ENCODE measurements around the gene PHLDA1. TPM values are rescaled to one million over a fixed set of nuclear protein-coding genes. Genes with fewer than 3 reads are reported as not detected.

PHLDA1 gene
- total and polyA plus RNA-seq, 2 of the 13 experiments (the other 11 are each of a cell fraction or from before 2014, with no cell fraction given), result 33.8 to 41.0 TPM

DNA sequence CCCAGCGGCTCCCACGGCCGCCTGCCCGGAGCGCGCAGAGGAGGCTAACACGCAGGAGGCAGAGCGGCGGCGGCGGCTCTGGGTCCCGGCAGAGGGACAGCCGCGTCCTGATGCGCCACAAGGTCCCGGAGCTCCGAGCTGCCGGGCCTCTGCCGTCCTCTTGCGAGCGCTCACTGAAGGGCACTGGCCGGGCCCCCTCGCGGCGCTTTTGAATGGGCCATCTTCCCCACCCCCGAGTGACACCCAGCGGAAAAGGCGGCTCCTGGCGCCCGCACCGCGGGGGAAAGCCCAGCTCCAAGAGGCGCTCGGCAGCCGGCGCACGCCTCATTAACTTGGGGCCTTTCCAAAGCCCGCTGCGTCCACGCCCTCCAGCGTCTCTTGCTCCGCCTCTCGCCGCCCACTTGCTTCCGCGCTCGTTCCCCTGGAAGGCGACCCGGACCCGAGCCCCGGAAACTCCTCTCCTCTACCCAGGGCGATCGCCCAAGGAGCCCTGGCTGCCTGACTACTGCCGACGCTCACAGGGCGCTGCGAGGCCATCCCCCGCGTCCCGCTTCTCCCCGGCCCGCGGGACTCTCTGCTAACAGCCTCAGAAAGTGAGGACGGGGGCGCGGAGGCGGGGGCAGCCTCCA, at the start of gene PHLDA1 (continued):
- TF ChIP-seq, protein P1, sequence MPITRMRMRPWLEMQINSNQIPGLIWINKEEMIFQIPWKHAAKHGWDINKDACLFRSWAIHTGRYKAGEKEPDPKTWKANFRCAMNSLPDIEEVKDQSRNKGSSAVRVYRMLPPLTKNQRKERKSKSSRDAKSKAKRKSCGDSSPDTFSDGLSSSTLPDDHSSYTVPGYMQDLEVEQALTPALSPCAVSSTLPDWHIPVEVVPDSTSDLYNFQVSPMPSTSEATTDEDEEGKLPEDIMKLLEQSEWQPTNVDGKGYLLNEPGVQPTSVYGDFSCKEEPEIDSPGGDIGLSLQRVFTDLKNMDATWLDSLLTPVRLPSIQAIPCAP (CRISPR knock-in tag; IDR thresholded peaks at IDR 0.05; ENCODE audit: low read depth), result 0 out of 2 replicates have a peak, but pooled peaks have one; percentile 23
- TF ChIP-seq NCOR1 (IDR thresholded peaks at IDR 0.05; ENCODE audit: borderline replicate concordance, low read length) (peak; percentile 46; the same call in 1 of the 2 replicates), RAD51 (IDR thresholded peaks at IDR 0.05; ENCODE audit: borderline replicate concordance) (no peak), ZBTB44 (CRISPR knock-in tag; IDR thresholded peaks at IDR 0.05) (0 out of 2 replicates have a peak, but pooled peaks have one; percentile 44), ZKSCAN1 (IDR thresholded peaks at IDR 0.05; ENCODE audit: low read length) (no peak), MAZ (IDR thresholded peaks at IDR 0.05; ENCODE audit: borderline replicate concordance, low read depth, low read length) (peak; percentile 84), MAZ (CRISPR knock-in tag; IDR thresholded peaks at IDR 0.05; ENCODE audit: low read depth) (peak; percentile 83), ZNF468 (CRISPR knock-in tag; IDR thresholded peaks at IDR 0.05) (peak; percentile 47; the same call in 1 of the 2 replicates), ELF4 (CRISPR knock-in tag; IDR thresholded peaks at IDR 0.05; ENCODE audit: borderline replicate concordance) (no peak), NFATC3 (CRISPR knock-in tag; IDR thresholded peaks at IDR 0.05) (0 out of 2 replicates have a peak, but pooled peaks have one; percentile 55), ZNF670 (CRISPR knock-in tag; IDR thresholded peaks at IDR 0.05; ENCODE audit: borderline replicate concordance) (no peak; the same call in 1 of the 2 replicates), ETV5 (CRISPR knock-in tag; IDR thresholded peaks at IDR 0.05; ENCODE audit: borderline replicate concordance) (peak; percentile 84), SAP130 (CRISPR knock-in tag; IDR thresholded peaks at IDR 0.05; ENCODE audit: low read depth) (peak; percentile 83), RNF219 (CRISPR knock-in tag; IDR thresholded peaks at IDR 0.05) (peak; percentile 84; the same call in 1 of the 2 replicates), IKZF5 (CRISPR knock-in tag; IDR thresholded peaks at IDR 0.05) (peak; percentile 79), ZFX (CRISPR knock-in tag; IDR thresholded peaks at IDR 0.05; ENCODE audit: low read depth) (peak; percentile 31), HCFC1 (IDR thresholded peaks at IDR 0.05; ENCODE audit: low read depth, low read length) (no peak)
- TF ChIP-seq, protein P2, sequence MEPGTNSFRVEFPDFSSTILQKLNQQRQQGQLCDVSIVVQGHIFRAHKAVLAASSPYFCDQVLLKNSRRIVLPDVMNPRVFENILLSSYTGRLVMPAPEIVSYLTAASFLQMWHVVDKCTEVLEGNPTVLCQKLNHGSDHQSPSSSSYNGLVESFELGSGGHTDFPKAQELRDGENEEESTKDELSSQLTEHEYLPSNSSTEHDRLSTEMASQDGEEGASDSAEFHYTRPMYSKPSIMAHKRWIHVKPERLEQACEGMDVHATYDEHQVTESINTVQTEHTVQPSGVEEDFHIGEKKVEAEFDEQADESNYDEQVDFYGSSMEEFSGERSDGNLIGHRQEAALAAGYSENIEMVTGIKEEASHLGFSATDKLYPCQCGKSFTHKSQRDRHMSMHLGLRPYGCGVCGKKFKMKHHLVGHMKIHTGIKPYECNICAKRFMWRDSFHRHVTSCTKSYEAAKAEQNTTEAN (CRISPR knock-in tag; conservative IDR thresholded peaks at IDR 0.05), result peak; percentile 86
- TF ChIP-seq, protein P3, sequence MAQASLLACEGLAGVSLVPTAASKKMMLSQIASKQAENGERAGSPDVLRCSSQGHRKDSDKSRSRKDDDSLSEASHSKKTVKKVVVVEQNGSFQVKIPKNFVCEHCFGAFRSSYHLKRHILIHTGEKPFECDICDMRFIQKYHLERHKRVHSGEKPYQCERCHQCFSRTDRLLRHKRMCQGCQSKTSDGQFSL (CRISPR knock-in tag; IDR thresholded peaks at IDR 0.05), result peak; percentile 26; the same call in 1 of the 2 replicates
- TF ChIP-seq, protein P4, sequence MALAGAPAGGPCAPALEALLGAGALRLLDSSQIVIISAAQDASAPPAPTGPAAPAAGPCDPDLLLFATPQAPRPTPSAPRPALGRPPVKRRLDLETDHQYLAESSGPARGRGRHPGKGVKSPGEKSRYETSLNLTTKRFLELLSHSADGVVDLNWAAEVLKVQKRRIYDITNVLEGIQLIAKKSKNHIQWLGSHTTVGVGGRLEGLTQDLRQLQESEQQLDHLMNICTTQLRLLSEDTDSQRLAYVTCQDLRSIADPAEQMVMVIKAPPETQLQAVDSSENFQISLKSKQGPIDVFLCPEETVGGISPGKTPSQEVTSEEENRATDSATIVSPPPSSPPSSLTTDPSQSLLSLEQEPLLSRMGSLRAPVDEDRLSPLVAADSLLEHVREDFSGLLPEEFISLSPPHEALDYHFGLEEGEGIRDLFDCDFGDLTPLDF (CRISPR knock-in tag; IDR thresholded peaks at IDR 0.05), result peak; percentile 85
